Measurements from ENCODE around the gene MST1R.

Gene MST1R

DNA sequence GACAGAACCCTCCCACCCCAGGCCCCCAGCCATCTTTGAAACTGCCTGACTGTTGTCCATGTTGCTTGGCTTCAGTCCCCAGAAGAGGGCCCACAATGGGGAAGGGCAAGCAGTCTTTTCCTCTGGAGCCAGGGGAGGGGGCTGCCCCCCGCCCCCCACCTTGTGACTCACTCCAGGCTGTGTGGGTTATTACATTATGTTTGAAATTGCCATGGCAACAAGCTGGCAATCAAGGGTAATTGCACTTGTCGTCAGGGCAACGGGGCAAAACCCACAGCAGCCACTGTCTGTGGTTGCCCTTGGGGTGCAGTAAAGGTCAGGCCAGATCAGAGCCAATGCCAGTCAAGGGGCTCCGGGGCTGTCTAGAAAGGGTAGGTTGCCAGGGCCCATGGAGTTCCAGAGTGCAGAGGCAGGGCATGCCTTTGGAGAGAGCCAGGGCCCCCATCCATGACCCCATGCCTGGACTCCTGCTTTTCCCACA, 30.8 kb downstream of the MST1R start:
- no peak for DNase-seq

GRCh38 chr3:49871531-49872153, 32.0 kb downstream of the MST1R start:
- no peak for DNase-seq

DNA sequence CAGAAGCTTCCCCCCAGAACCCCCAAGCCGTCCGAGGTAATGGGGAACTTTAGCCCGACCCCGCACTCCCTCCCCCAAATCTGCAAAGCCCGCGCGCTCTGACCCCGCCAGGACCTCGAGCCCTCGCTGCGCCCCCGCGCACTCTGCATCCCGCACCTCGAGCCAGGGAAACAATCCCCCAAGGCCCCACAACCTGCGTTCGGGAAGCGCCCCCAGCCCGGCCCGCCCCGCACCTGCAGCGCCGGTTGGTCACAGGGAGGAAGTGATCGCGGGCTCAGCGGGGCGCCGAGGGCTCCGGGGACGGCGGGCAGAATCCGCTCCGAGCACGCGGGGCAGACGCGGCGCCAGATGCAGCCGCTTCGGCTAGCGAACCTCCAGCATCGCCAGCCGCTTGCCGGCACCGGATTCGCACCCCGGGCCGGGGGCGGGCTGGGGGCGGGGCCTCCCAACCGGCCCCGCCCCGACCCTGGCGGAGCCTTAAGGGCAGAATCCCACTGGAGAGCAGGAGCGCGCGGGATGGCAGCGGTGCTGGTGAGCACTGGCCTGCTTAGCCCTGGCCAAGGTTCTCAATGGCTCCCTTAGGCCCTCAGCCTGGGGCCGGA, 34.0 kb downstream of the MST1R start, which contains the start of gene CAMKV:
Gene CAMKV (minus strand): TSS at position 382 of the 602 bp plus-strand sequence. CDS start 7,518 bp downstream, outside the sequence.
- no peak for DNase-seq

GRCh38 chr3:49868862-49869466, 34.7 kb downstream of the MST1R start:
- DNase-seq = no peak

GRCh38 chr3:49867871-49868321, 35.8 kb downstream of the MST1R start:
- DNase-seq = no peak

DNA sequence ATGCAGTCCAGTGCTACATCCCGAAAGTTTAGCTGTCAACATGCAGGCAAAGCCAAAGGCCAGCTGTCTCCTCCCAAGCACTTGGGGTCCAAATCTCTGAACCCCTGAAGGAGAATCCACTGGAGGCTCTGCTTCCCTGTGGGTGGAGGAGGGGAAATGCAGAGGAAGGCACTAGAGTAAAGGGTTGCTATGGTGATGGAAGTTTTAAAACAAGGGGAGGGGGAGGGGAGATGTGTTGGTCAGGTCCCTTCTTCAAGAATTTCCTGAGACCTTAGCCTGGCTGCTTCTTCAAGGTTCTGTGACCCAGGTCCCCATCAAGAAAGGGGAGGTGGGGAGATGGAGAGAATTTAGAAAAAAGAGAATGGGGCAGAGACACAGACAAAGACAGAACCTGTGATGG, 36.3 kb downstream of the MST1R start:
- no peak for DNase-seq

GRCh38 chr3:49865198-49865784, 38.4 kb downstream of the MST1R start:
- DNase-seq = no peak

DNA sequence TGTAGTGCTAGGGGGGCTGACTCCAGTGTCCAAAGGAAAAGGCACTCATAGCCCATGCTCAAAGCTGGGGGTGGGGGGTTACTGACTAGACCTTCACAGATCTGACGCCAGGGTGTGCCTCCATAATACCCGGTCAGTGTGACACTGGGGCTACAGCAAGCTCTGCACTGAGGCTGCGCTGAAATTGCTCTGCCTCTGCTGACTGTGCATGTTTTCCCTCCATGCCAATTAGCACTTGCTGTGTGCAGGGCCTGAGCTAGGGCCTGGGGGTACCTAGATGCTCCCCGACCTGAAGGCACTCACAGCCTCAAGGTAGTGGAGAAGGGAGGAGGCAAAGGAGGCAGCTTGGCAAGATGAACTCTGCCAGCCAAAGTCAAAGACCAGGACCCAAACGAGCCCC, 39.2 kb downstream of the MST1R start:
- no peak for DNase-seq

DNA sequence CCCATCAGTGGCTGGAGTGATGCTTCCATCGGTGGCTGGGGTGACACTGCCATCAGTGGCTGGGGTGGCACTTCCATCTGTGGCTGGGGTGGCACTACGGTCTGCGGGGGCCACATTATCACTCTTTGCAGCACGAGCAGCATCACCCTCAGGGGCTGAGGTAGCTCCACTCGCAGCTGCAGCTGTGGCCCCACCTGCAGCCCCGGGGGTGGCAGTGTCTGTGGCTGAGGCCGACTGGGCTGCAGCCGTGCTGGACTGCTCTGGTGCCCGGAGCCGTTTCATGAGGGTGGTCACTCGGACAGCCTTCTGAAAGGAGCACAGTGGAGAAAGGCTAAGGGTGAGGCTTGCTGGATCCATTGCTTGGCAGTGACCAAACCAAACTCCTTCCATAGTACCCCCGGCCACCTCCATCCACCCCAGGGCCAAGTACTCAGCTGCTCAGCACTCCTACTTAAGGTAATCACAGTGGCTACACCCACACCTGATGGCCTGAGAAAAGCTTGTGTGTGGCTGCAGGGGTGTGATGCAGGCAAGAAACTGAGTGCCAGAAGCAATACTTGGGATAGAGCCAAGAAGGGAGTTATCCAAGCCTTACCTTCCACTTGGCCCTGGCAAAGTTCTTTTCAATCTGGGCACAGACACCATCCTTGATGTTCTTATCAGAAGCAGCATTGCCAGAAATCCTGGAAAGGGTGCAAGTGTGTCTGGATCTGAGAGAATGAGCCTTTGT, 43.9 kb downstream of the MST1R start:
- no peak for DNase-seq

DNA sequence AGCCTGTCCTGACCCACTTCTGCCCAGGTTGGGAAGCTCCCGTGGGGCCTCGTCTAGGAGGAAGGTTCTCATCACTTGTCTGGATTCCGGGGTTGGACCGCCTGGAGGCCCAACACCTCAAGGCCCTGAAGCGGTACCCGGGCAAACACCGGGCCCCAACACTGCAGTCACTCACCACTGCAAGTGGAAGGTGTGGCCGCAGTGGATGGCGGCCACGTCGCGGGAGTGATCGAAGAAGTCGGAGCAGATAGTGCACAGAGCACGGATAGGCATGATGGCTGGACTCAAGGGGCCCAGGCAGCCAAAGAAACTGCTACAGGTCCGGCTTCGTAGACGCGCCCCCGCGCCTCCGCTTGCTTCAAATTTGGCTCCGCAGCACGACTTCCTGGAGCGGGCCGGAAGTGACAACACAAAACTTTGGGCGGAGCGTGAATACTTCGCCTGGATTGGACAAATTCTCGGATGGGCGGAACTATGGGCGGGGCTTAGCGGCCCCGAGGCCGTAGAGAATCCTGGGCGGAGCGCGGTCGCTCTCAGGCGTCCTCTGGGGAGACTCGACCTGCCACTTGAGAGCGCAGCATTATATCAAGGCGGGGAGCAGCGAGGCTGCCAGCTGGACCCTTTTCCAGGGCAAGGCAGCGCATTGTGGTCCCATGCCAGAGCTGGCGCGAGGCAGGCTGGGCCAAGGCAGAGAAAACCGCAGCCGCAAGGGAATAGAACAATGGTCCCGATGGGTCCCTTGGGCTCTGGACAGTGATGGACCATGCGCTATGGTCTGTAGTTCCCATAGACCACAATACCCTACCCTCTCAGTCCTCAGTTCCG, 47.3 kb downstream of the MST1R start, which contains the start of gene TRAIP:
Gene TRAIP (minus strand): TSS at position 384 of the 825 bp plus-strand sequence. CDS start 111 bp downstream, at position 273.
- peak; percentile 70 for DNase-seq

GRCh38 chr3:49855662-49856061, 48.0 kb downstream of the MST1R start:
- DNase-seq = no peak

GRCh38 chr3:49845694-49846093, 58.0 kb downstream of the MST1R start:
- no peak for DNase-seq

- DNase-seq = no peak
Measured at GRCh38 chr3:49844464-49845183, 59.0 kb downstream of the MST1R start.

DNA sequence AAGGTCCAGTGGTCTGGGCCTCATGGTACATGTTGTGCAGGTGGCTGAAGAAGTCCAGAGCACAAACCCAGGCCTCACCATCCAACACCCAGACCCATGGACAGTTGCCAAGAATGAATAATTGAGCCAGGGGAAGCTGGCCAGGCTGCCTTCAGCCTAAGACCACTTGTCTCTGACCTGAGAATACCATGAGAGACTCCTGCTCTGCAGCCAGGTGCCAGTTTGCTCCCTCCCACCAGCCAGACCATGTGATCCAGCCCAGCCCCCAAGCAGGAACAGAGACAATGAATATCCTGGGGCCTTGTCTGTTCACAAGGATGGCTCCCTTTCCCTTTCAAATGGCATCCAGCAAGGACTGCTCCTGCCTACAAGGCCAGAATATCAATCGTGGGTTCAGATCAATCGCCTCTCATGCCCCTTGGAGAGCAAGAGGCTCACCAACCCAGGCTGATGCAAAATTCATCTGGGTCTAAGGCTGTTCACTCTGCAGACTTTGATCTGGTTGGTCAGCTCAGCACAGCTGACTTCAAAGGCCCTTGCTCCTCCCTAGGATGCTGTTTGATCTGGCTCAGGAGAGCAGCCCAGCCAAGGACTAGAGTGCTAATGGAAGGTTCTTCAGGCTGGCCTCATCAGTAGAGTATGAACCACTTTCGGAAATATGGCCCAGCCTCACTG, 60.7 kb downstream of the MST1R start:
- no peak for DNase-seq

DNA sequence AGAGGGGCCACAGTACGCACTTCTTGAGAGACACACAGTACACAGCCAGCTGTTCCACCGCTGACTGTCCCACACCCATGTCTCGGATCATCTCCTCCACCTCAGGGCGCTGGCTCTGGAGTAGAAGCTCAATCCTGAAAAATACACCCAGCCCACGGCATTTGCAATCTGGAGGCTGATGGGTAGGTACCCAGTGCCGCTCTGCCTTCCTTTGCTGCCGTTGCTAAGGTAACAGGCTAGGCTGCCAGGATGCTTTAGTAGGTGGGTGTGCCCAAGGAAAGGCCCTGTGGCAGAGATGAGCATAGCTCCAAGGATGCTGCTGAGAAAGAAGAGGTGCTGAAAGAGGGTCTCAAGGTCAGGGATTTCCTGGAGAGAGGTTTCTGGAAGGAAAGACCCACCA, 61.9 kb downstream of the MST1R start:
- DNase-seq = no peak

DNA sequence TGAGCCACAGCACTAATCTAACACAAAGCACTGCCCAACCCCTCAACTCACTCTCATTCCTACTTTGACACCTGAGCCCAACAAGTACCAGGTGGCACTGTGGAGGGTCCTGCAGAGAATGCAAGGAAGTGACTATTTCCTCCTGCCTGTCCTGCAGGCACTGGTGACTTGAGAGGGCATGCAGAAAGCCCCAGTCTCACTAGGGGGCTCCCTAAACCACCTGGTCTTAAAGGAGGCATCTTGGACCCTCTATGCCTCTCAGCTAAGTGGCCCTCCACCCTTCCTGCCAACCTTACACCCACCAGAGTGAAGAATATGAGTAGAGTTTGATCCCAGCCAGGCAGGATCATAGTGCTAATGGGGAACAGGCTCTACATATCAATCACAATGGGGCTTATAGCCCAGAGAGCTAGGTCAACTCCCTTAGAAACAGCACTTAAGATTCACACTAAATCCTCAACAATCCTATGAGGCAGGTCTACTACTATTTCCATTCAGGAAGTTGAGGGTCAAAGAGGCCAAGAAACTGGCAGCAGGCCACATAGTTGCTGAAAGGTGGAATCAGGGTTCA, 62.5 kb downstream of the MST1R start:
- DNase-seq = no peak

GRCh38 chr3:49840388-49840787, 63.3 kb downstream of the MST1R start:
- no peak for DNase-seq

DNA sequence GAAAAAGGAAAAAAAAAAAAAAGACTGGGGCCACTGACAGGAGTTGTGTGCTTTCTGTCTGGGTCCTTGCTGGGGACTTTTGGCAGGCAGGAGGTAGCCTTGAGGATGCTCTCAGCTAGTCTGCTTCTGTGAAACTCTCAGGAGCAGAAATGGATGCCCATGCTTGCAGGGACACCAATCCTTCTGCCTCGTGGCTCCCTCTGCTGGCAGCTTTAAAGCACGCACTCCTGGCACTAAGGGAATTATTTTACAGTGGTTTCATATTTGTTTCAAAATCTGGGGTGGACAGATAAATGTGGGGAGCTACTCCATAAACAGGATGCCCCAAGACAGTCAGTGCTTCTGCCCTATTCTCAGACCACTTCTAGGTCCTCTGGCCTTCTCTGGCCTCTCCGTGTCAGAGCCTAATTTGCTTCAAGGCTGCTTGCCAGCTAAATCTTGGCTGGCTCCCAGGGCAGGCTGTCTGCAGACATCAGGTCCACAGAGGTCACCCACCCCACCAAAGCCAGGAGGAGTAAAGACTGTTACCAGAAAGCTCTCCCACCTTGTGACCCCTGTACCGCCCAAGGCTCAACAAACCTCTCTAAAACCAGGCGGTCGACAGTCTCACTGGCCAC, 64.4 kb downstream of the MST1R start:
- no peak for DNase-seq

Measured in NCI-H1417 treated with DMSO at 0.1 percent for 48 hours (cell line).